Endothelial cell of hepatic sinusoid (primary cell): ENCODE results near the gene GNAZ.
"Not testable (repeated sequence)": the region's sequence is repeated elsewhere in the genome, so short reads cannot be mapped to it uniquely, and the experiment has no call there.

ENCODE experiments used
- in situ Hi-C: cut with HindIII; loops from 2 replicates; pipeline ENCODE4 v1.10.0; 2017; ENCODE audit warnings: low sequenced_read_pairs

GNAZ gene

GRCh38 chr22:23042179-23042578 is 28.1 kb upstream of the GNAZ start:
- in situ Hi-C loops: loop anchor here (10.0 kb wide), 1 partner anchor 73 kb away; no protein-coding TSS in a partner anchor

GRCh38 chr22:23044570-23044969 is 25.7 kb upstream of the GNAZ start:
- in situ Hi-C loops: loop anchor here (10.0 kb wide), 1 partner anchor 70 kb away; no protein-coding TSS in a partner anchor

DNA sequence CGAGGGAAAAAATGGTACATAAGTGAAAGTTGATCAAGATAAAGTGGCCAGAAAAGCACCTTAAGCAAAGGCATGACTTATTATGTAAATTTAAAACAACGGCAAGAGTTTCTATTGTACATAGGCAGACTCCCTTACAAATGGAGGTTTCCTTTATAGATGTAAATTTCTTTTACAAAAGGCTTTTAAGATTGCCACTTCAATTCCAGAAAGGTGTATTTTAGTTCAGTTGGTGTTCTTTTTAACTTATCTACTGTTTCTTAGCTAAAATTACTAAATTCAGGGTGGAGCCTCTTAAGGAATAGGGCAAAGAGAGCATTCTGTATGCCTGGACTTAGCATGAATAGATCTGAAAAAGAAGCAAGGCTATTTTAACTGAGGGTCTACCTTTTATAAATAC is 24.9 kb upstream of the GNAZ start:
- in situ Hi-C loops: loop anchor here (10.0 kb wide), 1 partner anchor 69 kb away; no protein-coding TSS in a partner anchor

DNA sequence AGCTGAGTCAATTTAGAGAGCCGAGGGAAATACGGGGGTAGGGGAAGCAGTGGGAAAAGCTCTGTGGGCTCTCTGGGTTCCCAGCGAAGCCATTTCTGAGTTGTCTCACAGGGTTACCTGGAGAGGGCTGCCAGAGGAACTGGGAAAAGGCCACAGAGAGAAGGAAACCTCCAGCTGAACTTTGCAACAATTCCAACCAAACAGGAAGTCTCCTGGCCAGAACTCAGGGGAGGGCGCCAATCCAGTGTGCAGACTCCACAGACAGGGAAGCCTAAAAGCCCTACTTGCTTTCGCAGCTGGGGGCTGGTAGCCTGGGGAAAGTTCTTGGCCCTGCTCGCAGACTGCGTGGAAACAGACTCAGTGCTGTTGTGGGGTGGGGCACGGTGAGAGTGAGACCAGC is 23.1 kb upstream of the GNAZ start:
- in situ Hi-C loops: loop anchor here (10.0 kb wide), 1 partner anchor 68 kb away; no protein-coding TSS in a partner anchor

DNA sequence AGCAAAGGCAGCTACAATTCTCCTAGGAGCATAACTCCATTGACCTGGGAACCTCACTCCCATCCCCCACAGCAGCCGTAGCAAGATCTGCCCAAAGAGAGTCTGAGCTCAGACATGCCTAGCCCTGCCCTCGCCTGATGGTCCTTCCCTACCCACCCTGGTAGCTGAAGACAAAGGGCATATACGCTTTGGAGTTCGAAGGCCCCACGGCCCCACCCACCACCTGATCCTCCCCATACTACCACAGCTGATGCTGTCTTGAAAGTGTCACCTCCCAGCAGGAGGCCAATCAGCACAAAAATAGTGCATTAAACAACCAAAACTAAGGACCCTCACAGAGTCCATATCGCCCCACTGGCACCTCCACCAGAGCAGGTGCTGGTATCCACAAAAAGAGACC is 22.6 kb upstream of the GNAZ start:
- in situ Hi-C loops: loop anchor here (10.0 kb wide), 1 partner anchor 67 kb away; no protein-coding TSS in a partner anchor

DNA sequence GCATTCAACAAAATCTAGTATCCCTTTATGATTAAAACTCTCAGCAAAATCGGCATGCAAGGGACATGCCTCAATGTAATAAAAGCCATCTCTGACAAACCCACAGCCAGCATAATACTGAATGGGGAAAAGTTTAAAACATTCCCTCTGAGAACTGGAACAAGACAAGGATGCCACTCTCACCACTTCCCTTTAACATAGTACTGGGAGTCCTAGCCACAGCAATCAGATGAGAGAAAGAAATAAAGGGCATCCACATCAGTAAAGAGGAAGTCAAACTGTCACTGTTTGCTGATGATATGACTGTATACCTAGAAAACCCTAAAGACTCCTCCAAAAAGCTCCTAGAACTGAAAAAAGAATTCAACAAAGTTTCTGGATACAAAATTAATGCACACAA is 19.8 kb upstream of the GNAZ start:
- in situ Hi-C loops: not testable (repeated sequence)

DNA sequence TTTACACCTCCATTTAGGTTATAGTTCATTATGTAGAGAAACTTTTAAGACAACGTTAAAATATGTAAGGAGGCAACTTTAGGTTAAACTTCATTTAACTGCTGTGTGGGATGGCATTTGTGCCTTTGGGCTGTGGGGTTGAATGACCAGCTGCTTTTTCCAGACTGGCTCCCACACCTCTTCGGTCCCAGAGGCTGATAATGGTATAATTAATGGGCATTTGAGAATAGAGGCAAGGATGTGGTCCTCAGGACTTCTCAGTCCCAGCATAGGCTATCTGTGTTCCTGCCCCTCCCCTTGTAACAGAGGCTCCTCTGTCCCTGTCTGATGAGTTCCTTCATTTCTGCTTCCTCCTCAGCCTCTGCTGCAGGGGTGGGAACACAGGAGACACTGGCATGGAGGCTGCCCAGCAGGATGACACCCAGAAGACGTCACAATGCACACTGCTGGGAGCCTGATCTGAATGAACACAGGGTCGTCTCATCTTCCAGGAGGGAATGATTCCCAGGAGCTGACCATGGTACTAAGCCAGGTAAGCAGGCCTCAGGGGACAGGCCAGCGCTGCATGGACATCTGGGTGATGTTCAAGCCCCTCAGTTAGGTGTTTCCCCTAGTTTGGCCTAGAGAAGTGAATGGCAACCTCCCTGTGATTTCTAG is 17.1 kb upstream of the GNAZ start:
- in situ Hi-C loops: no loop called here

- in situ Hi-C loops: no loop called here
These were observed 16.3 kb upstream of the GNAZ start for GRCh38 chr22:23053912-23054530.

GRCh38 chr22:23054531-23055257 is 15.6 kb upstream of the GNAZ start:
- in situ Hi-C loops: no loop called here

DNA sequence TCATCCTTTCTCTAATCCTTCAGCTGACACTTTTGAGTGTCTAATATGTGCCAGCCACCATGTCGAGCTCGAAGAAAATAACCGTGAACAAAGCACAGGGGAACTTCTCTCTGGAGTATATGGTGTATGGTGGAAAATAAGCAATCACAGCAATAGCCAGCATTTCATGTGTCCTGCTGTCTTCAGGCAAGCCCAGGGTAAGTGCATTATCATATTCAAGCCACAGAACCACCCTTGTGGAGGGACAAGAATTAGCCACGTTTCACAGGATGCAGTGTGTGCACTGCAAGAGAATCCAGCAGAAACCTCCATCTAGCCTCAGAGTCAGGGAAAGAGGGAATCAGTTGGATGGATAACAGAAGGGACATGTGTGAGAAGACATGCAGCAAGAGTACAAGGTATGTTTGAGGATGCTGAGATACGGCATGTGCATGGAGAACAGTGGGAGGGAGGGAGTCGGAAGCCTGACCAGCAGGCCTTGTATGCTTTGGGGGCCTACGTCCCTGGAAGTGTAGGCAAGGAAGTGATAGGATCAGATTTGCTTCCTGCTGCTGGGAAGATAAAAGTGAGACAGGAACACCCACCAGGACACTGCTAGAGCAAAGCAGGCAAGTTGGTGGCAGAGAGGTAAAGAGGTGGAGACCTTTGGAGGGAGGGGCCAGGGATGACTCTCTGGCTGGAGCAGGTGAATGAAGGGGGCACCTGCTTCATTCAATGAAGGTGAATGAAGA is 14.7 kb upstream of the GNAZ start:
- in situ Hi-C loops: no loop called here

GRCh38 chr22:23057331-23057730 is 13.0 kb upstream of the GNAZ start:
- in situ Hi-C loops: no loop called here

DNA sequence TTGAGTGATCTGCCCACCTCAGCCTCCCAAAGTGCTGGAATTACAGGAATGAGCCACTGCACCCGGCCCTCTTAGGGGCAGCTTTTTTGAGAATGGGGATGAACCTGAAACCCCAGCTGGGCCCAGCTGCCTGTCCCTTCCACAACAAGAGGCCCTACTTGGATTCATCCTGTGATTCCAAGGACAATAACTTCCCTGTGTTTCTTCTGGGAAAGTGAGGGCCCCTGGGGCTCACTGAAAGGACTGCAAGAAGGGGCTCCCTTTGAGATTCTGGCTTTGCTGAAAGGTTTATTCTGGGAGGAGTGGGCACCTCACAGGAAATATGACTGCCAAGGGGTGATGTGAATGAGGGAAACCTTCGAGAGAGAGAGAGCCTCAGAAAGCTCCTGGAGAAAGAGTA is 12.3 kb upstream of the GNAZ start:
- in situ Hi-C loops: no loop called here

DNA sequence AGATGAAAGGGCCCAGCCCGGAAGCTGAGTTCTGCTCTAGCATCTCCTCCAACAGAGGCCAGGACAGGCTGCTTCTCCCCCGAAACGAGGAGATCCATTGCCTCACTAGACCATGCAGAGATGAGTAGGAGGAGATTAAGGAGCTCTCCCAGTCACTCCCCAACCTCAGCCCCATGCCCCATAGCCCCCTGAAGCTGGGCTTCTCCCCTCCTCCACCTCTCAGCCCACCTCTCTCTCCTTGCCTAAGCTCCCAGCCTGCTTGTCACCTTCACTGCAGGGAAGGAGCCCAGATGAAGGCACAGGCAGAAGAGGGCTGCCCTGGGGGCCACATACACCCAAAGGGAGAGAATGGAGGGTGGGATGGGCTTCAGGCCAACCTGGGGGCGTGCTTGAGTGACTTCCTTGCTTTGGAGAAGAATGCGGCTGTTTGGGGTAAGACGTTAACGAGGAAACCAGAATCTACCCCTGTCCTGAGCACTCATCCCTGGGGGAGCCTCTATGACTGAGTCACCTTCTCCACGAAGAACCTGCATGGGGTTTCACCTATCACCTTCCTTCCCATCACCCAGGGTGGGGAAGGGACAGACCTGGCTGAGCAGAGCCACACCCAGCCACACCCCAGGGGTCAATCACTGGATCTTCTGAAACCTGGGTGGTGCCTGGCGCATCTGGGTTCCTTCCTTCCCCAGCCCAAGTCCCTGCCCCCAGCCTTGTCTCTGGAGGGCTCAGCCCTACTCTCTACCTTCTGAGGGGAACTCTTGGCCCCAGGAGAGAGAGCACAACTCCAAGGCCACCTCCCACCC is 11.6 kb upstream of the GNAZ start:
- in situ Hi-C loops: no loop called here

DNA sequence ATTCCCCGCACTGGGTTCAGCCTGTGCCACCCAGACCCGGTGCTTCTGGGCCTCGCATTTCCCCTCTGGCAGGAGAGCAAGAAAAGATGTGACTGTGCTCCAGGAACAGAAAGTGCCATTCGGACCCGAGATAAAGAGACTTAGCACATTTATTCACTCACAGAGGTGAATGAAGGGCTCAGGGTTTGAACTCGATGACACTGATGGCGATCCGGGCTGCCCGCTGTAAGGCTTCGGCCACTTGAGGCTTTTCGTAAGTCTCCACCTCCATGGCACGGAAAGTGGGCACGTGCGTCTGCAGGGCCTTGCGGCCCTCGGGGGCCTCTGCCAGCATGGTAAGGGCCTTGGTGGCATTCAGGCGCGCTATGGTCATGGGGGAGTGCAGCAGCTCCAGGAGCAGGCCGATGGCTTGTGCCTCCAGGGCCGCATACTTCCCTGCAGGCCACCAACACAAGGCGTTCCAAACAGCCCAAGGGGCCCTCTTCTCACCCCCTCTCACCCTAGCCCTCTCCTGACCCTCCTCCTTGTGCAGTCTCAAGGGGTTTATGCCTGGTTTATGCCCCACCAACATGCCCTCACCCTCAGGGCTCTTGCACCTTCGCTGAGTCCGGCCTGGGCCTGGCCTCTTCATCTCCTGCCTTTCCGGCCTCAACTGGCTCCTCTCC is 10.9 kb upstream of the GNAZ start:
- in situ Hi-C loops: no loop called here

GRCh38 chr22:23060612-23061400 is 9.5 kb upstream of the GNAZ start:
- in situ Hi-C loops: no loop called here

- in situ Hi-C loops: no loop called here
These were observed 8.6 kb upstream of the GNAZ start for GRCh38 chr22:23061471-23062280.

DNA sequence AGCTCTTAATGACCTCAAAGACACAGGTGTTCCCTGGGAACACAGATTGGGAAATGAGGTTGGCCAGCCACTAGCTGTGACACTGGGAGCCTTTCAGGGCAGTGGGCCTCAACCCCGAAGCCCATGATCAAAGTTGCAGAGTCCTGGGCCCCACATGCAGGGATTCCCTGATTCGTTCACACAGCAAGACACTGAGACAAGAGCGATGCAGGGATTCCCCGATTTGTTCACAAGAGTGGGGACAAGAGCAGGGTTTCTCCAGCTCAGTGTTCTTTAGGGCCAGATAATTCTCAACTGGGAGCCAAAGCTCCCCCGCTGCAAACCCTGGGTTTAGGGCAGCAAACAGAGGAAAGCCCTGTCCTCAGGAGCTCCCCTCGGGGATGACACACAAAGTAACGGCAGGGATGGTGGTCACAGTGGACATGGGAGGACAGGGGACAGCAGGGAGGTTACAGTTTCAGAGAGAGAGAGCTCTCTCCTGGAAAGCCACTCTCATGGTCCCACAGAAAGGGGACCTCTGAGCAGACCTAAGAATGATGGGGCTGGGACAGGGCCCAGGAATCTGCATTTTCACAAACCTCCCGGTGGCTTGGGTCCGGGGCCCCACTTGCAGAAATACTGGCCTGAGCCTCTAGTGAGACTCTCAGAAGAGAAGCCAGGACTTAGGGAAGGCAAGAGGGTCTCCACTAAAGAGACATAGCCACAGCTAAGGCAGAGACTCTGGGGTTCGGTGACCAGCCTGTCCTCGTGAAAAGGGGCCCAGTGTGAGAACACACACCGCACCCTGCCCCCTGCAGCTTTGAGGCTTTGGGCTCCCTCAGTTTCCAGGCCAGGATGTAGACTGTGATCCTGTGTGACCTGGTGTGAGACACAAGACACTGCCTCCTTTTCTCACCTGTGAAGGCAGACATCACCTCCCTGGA is 7.4 kb upstream of the GNAZ start:
- in situ Hi-C loops: no loop called here
